Neural cell (in vitro differentiated cells): ENCODE results near the gene LUZP1.

ENCODE experiments used
- CTCF ChIP-seq: fragments of 450-650 bp; IDR thresholded peaks from 2 replicates; pipeline ENCODE4 v1.5.1; 2014; ENCODE audit warnings: antibody characterized with exemption, mild to moderate bottlenecking, moderate library complexity; ENCODE audit not compliant: poor library complexity, severe bottlenecking
- EP300 ChIP-seq: fragments of 450-650 bp; conservative IDR thresholded peaks from 2 replicates; pipeline ENCODE4 v1.6.1; 2014; ENCODE audit warnings: antibody characterized with exemption, mild to moderate bottlenecking, moderate library complexity; ENCODE audit not compliant: poor library complexity, severe bottlenecking
- EZH2 ChIP-seq: fragments of 200-600, 300-800 bp; shearing (Covaris generic), sonication (generic); IDR thresholded peaks from 2 replicates; pipeline ENCODE4 v1.6.1; 2014; ENCODE audit warnings: antibody characterized with exemption, low read length, borderline replicate concordance, mild to moderate bottlenecking; ENCODE audit not compliant: insufficient read depth, poor library complexity, severe bottlenecking
- MXI1 ChIP-seq: fragments of 450-650 bp; conservative IDR thresholded peaks from 2 replicates; pipeline ENCODE4 v1.6.1; 2014; ENCODE audit warnings: antibody characterized with exemption, mild to moderate bottlenecking; ENCODE audit not compliant: poor library complexity, severe bottlenecking
- POLR2AphosphoS5 ChIP-seq: IDR thresholded peaks from 2 replicates; pipeline ENCODE4 v1.6.1; 2012
- RAD21 ChIP-seq: fragments of 450-650 bp; conservative IDR thresholded peaks from 2 replicates; pipeline ENCODE4 v1.6.1; 2014; ENCODE audit warnings: antibody characterized with exemption, mild to moderate bottlenecking, moderate library complexity
- REST ChIP-seq: IDR thresholded peaks from 2 replicates; pipeline ENCODE4 v1.6.1; 2012; ENCODE audit warnings: borderline replicate concordance
- SMC3 ChIP-seq: fragments of 450-650 bp; conservative IDR thresholded peaks from 2 replicates; pipeline ENCODE4 v1.6.1; 2014; ENCODE audit warnings: antibody characterized with exemption, mild to moderate bottlenecking, moderate library complexity; ENCODE audit not compliant: poor library complexity
- TAF1 ChIP-seq: IDR thresholded peaks from 2 replicates; pipeline ENCODE4 v1.6.1; 2012; ENCODE audit warnings: low read depth

GRCh38 chr1:23129846-23130245 is 38.8 kb downstream of the LUZP1 start:
- no peak for TF ChIP-seq EZH2
- TF ChIP-seq CTCF: no peak
- no peak for TF ChIP-seq TAF1
- no peak for TF ChIP-seq REST
- no peak for TF ChIP-seq SMC3
- no peak for TF ChIP-seq MXI1
- no peak for TF ChIP-seq EP300
- no peak for TF ChIP-seq POLR2AphosphoS5
- TF ChIP-seq RAD21: no peak
